Stimulated activated CD8-positive, alpha-beta memory T cell treated with anti-CD3 and anti-CD28 coated beads, Interleukin-2, amount 100 ng/mL, for 48 hours (primary cell): ENCODE results near the gene PEAK3.

Source experiments
- DNase-seq, 2 donors: peaks; one replicate each; pipeline ENCODE4 v3.0.0-alpha.2; 2020; ENCODE audit warnings: low read depth in 2 of 2

Gene PEAK3

GRCh38 chr19:2315121-2315817 is 33.3 kb upstream of the PEAK3 start:
- DNase-seq = no peak

- DNase-seq = no peak
Measured at GRCh38 chr19:2312820-2313501, 31.0 kb upstream of the PEAK3 start.

- no peak for DNase-seq
Measured at GRCh38 chr19:2311093-2311492, 29.1 kb upstream of the PEAK3 start.

GRCh38 chr19:2309734-2310362 is 27.9 kb upstream of the PEAK3 start:
- no peak for DNase-seq

- no peak for DNase-seq
Measured at GRCh38 chr19:2308114-2308556, 26.2 kb upstream of the PEAK3 start, which contains the start of gene LINGO3. LINGO3 (minus strand) TSS chr19:2308154; CDS start chr19:2291776, 16,378 bp downstream.

- no peak for DNase-seq
Measured at GRCh38 chr19:2307518-2308012, 25.6 kb upstream of the PEAK3 start.

GRCh38 chr19:2306971-2307370 is 25.0 kb upstream of the PEAK3 start:
- no peak for DNase-seq

- no peak for DNase-seq
Measured at GRCh38 chr19:2306281-2306806, 24.4 kb upstream of the PEAK3 start.

GRCh38 chr19:2305452-2306280 is 23.7 kb upstream of the PEAK3 start:
- DNase-seq = no peak

- DNase-seq = no peak
Measured at GRCh38 chr19:2303211-2303798, 21.3 kb upstream of the PEAK3 start.

GRCh38 chr19:2302319-2303210 is 20.6 kb upstream of the PEAK3 start:
- no peak for DNase-seq

- DNase-seq = no peak
Measured at GRCh38 chr19:2300533-2300932, 18.6 kb upstream of the PEAK3 start.

GRCh38 chr19:2296141-2296540 is 14.2 kb upstream of the PEAK3 start:
- DNase-seq = no peak

- no peak for DNase-seq
Measured at GRCh38 chr19:2294687-2295335, 12.8 kb upstream of the PEAK3 start.

- no peak for DNase-seq
Measured at GRCh38 chr19:2291185-2291751, 9.3 kb upstream of the PEAK3 start.

GRCh38 chr19:2290441-2291184 is 8.6 kb upstream of the PEAK3 start:
- DNase-seq = no peak

- no peak for DNase-seq
Measured at GRCh38 chr19:2289714-2290435, 7.9 kb upstream of the PEAK3 start.
